G401.6 (cell line): Measurements from ENCODE around the gene ZNF799.
"Not testable (repeated sequence)": the region's sequence is repeated elsewhere in the genome, so short reads cannot be mapped to it uniquely, and the experiment has no call there.

Experiments
- FAIRE-seq: peaks from 2 replicates; lab custom pipeline; 2012; peaks lifted over from hg19 to GRCh38; lab: Jason Lieb, UNC

Gene ZNF799

GRCh38 chr19:12400633-12401502 is at the start of gene ZNF799:
ZNF799 (minus strand) TSS chr19:12401271; CDS start chr19:12401070, 201 bp downstream.
- peak; percentile 92 for FAIRE-seq

GRCh38 chr19:12450844-12451243 is 49.8 kb upstream of the ZNF799 start:
- FAIRE-seq: no peak

- FAIRE-seq: no peak
These were observed 47.7 kb upstream of the ZNF799 start for GRCh38 chr19:12448808-12449207.

GRCh38 chr19:12440541-12441316 is 39.7 kb upstream of the ZNF799 start, which contains the start of gene ZNF443:
ZNF443 (minus strand) TSS chr19:12441021; CDS start chr19:12440914, 107 bp downstream.
- peak; percentile 95 for FAIRE-seq

GRCh38 chr19:12439686-12440540 is 38.8 kb upstream of the ZNF799 start:
- FAIRE-seq: not testable (repeated sequence)

GRCh38 chr19:12430726-12431299 is 29.7 kb upstream of the ZNF799 start:
- not testable (repeated sequence) for FAIRE-seq

GRCh38 chr19:12425888-12426274 is 24.8 kb upstream of the ZNF799 start:
- no peak for FAIRE-seq

- FAIRE-seq: no peak
These were observed 24.3 kb upstream of the ZNF799 start for GRCh38 chr19:12425236-12425887.

GRCh38 chr19:12417273-12417672 is 16.2 kb upstream of the ZNF799 start:
- FAIRE-seq: not testable (repeated sequence)

- no peak for FAIRE-seq
These were observed 10.8 kb upstream of the ZNF799 start for GRCh38 chr19:12411893-12412292.

- not testable (repeated sequence) for FAIRE-seq
These were observed 1.0 kb downstream of the ZNF799 start for GRCh38 chr19:12399901-12400632.

GRCh38 chr19:12391148-12391547 is 9.9 kb downstream of the ZNF799 start:
- FAIRE-seq: not testable (repeated sequence)

GRCh38 chr19:12386365-12386764 is 14.7 kb downstream of the ZNF799 start:
- not testable (repeated sequence) for FAIRE-seq

- no peak for FAIRE-seq
These were observed 20.7 kb downstream of the ZNF799 start for GRCh38 chr19:12380444-12380737.

- no peak for FAIRE-seq
These were observed 21.2 kb downstream of the ZNF799 start for GRCh38 chr19:12379732-12380443.

- no peak for FAIRE-seq
These were observed 27.0 kb downstream of the ZNF799 start for GRCh38 chr19:12374026-12374425.

- FAIRE-seq: peak; percentile 93
These were observed 35.6 kb downstream of the ZNF799 start, which contains the start of gene ZNF442 for GRCh38 chr19:12365236-12366162. ZNF442 (minus strand) TSS chr19:12365683; CDS start chr19:12363631, 2,052 bp downstream.

GRCh38 chr19:12364391-12365235 is 36.5 kb downstream of the ZNF799 start:
- FAIRE-seq: no peak
